GM19438 (cell line): Measurements from ENCODE around the gene GLS.
"Not testable (repeated sequence)": the region's sequence is repeated elsewhere in the genome, so short reads cannot be mapped to it uniquely, and the experiment has no call there.

ENCODE experiments used
- ATAC-seq: cut with Tn5 transposase; IDR thresholded peaks from one replicate; pipeline ENCODE4 v1.9.1; 2021; ENCODE audit warnings: low read depth; ENCODE audit not compliant: unreplicated experiment

Gene GLS

GRCh38 chr2:190986221-190986953, 105.8 kb downstream of the GLS start:
- ATAC-seq, result no peak

DNA sequence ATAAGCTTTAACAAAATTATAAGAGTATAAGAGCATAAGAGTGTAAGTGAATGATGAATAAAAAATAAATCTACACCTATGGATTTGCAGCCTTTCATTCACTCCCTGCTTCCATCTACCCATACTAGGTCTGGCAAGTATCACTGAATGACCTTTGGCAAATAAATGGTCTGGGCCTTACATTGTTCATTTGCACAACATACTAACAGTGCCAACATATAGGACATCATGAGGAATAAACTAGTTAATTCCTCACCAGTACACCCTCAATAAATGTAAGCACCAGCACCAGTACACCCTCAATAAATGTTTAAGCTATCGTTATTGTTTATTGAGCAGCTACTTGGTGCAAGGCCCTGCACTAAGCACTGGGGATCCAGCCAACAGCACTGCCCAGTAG, 106.5 kb downstream of the GLS start:
- no peak for ATAC-seq

DNA sequence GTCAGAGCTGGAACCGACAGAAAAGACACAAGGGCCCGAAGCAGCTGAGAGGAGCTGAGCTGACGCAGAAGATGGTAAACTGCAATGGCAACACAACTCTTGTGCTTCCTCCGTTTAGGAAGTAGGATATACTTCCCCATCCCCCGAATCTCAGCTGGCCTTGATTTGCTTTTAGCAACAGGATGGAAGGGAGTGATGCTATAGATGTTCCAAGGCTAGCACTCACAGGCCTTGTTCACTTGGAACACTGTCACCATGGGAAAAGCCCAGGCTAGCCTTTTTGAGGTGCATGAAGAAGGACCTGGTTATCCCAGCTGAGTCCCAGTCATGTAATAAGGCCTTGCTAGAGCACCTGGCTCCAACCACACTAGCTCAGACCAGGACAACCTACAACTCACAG, 107.3 kb downstream of the GLS start:
- ATAC-seq, result no peak

GRCh38 chr2:190988910-190989309, 108.3 kb downstream of the GLS start:
- ATAC-seq, result no peak

- ATAC-seq, result no peak
Measured at GRCh38 chr2:190990132-190990531, 109.5 kb downstream of the GLS start.

DNA sequence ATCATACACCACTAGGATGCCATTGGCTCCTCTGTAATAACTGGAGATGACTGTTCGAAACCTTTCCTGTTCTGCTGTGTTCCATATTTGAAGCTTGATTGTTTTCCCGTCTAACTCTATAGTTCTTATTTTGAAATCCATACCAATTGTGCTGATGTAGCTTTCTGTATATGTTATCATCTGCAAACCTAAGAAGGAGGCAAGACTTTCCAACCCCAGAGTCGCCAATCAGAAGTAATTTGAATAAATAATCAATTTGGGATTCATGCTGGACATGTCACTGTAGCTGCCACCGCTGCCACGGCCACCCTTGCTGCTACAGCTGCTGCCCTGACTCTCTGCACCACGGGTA, 112.6 kb downstream of the GLS start:
- no peak for ATAC-seq

- no peak for ATAC-seq
Measured at GRCh38 chr2:190994148-190994547, 113.5 kb downstream of the GLS start.

GRCh38 chr2:190995315-190995714, 114.7 kb downstream of the GLS start:
- not testable (repeated sequence) for ATAC-seq

DNA sequence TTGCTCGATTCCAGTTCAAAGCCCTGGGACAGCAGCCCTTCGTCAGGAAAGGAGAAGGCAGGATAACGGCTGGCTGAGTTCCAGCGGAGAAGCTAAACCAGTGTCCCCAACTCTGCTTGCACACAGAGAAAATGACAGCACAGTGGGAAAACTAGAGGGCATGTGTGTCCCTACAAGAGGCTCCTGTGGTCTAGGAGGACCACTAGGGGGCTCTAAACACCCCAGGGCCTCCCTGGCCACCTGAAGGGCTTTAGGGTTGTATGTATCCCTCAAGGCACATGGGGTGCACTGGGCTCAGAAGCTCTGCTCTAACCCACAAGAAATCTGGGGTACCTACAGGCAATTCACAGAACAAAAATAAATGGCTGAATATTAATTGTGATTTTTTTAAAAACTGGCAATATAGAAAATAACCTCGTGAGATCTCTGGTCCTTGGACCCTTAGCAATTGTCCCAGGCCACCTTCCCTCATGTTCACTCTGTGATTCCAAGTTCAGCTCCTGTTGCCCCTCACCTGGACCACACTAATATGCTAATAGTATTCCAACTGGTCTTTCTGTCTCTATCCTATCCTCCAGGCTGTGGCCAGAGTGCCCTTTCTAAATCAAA, 115.8 kb downstream of the GLS start:
- ATAC-seq, result no peak

DNA sequence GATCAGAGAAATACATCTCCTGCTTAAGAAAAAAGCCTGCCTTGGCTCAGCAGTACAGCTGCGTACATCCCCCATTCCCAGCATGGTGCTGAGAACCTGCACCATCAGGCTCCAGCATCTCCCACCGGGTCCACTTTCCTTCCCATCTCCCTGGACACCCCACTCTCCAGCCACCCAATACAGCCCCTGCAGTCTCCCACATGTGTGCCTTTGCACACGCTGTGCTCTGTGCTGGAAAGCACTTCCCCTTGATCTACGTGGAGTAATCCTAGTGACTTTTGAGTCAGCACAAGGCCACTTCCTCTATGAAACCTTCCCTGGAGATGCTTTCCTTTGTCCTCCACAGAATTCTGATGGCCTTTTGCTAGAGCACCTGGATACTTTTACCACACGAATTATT, 116.3 kb downstream of the GLS start:
- ATAC-seq, result no peak

DNA sequence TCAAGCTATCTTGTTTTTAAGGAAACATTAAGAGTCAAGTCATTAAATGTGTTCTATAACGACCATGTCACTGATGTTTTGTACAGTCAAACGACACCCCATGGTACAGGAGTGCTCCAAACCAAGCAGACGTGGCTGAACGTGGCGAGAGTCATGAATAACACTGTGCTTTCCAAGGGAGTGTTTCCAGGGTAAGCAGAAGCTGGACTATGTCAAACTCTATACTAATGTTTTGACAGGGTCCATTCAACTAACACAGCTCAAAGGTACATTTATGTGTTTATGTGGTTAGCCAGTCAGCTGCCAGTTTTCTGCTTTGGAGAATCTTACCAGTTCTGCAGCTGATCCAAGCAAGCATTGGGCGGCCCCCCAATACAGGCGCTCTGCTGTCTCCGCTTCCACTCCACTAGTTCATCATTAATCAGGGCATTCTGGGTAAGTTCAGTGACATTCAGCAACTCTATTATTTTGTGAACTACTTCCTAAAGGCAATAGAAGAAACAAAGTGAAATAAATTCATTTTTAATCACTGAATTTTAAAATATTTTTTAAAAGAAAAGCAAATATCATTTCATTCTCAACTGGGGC, 117.0 kb downstream of the GLS start:
- ATAC-seq, result no peak

DNA sequence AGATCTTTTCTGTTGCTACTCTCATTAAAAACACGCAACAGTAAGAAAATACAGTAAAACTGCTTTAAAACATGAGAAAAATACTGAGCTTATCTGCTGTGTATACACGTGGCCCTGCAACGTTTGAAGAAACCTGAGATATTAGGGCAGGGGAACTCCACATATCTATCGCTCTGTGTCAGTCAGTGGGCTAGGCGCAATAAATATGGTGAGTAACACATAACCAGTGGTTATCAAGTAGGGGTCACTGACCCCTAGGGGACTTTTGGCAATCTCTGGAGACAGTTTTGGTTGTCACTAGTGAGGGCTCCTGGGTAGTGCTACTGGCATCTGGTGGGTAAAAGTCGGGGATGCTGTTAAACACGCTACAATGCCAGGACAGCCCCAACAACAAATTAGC, 118.4 kb downstream of the GLS start:
- ATAC-seq, result no peak

DNA sequence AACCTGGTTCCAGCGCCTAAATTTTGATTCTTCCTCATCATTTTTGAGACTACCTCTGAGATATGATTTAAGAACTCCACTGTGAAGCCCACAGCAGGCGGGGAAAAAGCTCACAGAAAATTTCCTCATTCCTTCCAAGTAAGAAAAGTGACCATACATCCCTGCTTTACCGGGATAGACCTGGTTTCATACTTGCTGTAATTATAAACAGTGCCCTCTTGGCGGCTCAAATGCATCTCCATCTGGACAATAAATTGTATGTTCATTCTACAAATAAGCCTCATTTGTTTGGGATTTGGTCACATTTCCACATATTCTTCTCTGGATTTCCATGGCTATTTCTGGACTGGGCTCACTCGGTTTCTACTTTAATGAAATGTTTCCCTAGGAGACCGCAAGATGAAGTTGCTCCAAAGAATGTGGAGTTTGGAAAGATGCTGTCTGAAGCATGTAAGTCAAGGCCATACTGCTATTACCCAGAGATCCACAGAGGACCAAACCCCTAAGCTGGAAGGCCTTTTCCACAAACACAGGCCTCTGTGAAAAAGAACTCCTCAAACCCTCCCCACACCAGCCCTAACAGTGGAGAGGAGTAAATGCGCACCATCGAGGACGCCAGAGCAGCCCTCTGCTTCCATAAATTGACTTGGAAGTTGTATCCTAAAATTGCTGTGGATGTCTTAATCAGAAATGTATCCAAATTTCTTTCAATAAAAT, 119.5 kb downstream of the GLS start:
- ATAC-seq, result no peak

GRCh38 chr2:191001032-191001431, 120.4 kb downstream of the GLS start:
- no peak for ATAC-seq

- no peak for ATAC-seq
Measured at GRCh38 chr2:191001624-191002023, 121.0 kb downstream of the GLS start.

DNA sequence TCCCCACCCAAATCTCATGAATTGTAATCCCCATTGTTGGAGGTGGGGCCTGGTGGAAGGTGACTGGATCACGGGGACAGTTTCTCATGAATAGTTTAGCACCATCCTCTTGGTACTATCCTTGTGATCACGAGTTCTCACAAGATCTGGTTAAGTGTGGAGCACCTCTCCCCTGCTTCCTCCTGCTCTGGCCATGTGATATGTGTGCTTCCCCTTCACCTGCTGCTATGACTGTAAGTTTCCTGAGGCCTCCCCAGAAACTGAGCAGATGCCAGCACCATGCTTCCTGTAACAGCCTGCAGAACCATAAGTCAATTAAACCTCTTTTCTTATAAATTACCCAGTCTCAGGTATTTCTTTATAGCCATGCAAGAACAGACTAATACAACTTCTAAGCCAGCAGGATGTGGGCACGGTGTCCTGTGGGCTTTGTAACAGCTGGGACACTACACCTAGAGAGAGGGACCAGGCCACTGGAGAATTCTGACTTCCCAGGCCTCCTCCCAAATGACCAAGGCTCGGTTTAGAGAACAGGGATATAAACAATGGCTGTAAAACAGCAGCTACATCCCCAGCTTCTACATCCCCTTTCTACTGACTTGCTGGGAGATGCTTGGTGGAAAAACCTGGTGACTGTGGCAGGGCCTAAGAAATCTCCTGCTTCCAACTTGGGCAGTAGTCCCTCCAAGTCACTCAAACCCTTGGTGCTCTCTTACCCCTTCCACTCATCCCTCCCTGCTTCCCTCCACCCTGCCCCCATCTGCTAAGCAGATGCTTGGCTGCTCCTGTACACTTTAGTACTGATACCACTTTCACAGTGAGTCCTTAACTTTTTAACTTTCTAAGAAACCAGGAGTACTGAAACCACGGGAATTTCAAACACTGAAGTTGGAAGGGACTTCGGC, 123.0 kb downstream of the GLS start:
- ATAC-seq, result no peak

DNA sequence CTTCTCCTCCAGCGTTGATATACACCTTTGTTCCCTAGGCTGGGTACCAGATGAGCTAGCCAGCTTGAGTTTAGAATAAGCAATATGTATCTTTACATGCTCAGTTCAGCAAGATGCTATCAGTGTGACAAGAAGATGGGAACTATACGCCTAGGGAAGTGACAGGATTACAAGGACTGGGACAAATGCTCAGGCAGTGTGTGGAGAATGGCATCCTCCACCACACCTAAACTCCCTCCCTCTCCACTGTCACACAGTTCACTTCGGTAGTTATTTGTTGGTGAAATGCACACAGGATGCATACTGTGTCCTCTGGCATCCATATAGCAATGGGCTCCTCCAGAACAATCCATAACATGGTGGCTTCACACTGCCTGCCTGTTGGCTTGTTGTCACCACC, 125.7 kb downstream of the GLS start:
- no peak for ATAC-seq

GRCh38 chr2:191006997-191007783, 126.6 kb downstream of the GLS start:
- ATAC-seq, result no peak

GRCh38 chr2:191008286-191008685, 127.7 kb downstream of the GLS start:
- ATAC-seq, result no peak
